HG02884 (cell line): ENCODE measurements around the gene MAD1L1.

Experiments
- ATAC-seq: cut with Tn5 transposase; IDR thresholded peaks from one replicate; pipeline ENCODE4 v1.9.1; 2021; ENCODE audit warnings: mild to moderate bottlenecking, moderate library complexity; ENCODE audit not compliant: unreplicated experiment

The MAD1L1 gene

DNA sequence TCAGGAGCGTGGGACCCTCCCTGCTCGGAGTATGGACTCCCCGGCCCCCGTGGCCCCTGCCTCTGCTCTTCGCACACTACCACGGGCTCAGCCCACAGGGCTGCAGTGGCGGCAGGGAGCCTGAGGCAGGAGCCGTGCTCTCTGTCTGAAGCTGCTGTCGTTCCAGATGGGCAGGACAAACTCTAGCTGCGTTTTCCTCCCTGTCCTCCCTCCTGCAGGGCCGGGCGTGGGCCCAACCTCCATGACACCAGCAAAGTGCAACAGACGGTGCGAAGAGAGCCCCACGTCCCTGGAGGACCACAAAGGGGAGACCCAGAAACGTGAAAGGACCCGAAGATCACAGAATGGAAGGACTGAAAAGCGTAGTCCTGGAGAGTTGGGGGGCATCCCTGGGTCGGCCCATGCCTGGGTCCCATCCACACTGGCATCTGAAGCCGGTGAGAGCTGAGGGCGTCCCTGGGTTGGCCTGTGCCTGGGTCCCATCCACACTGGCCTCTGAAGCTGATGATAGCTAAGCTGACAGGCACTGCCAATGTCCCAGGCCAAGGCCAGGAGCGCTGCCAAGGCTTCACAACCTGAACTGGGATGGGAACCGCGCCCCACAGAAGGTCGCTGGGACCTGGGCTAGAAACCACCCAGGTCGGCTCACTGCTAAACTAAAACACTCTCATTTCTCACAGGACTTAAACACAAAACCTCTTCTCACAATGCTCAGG lies 267.0 kb downstream of the MAD1L1 start:
- no peak for ATAC-seq

DNA sequence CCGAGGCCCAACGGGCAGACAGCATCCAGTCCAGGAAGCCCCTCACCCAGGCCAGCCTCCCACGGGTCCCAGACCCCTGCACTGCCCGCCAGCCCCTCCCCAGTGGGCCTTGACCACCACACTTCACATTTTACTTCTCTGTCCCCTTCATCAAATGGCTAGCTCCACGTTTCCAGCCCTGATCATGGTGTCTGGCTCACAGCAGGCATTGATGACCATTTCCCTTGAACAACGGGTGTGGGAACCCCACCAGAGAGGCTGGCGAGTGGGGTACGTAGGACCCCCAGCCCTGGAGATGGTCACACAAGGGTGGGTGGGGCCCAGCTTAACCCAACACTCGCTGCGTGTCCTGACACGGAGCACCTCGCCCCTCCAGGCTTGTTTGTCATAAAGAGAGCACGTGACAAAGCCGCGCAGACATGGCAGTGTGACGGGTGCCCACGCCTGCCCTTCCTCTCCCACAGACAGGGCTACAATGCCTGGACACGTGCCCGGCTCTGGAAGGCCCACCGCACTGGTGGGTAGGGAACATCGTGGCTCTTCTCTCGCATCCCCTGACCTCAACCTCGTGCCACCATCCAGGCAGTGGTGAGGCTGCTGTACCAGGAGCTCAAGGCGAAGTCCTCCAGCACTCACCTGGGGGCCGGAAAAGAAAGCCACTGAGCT lies 267.7 kb downstream of the MAD1L1 start:
- no peak for ATAC-seq

DNA sequence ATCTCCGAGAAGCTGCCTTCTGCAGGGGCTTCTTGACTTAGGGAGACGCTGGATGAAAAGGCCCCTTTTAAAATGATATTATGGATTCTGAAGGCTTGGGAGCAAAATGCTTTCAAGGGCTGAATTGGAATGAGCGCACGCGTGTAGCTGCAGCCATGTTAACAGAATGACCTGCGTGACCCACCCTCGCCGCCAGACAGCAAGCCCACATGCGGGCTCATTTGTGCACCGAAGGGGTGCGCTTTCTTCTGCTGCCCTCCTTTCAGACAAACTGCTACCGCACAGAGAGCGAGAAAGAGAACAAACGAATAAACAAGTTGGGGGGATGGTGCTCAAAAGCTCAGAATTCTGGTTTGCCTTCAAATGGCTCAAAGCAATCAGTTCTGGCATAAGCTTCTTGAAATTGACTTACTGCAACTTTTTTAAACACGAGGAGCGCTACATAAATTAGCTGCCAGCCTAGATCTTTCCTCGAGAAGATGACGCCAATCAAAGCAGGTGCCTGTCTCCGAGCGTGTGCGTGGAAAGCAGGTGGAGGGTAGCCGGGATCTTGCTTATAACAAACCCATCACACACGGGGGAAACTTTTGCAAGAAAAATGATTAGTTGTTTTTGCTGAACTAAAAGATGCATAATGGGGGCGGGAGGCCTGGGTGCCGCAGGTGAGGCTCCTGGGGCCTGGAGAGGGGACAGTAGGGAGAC lies 268.4 kb downstream of the MAD1L1 start:
- no peak for ATAC-seq

DNA sequence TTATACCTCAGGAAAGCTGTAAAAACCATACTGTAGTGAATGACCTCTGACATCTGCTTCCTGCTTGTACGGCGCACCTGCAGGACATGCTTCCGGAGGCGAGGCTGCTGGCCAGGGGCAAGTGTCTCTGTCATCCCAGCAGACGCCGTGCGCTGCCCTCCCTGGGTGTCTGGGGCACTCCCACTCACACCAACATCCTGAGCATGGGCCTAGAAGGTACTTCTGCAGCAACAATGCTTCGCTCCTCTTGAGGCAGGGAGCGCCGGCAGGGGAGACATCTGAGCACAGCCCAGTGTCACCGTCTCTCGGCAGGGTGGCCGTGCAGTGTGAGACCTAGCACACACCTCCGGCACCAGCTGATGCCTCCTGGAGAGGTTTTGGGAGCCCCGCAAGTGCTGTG lies 269.2 kb downstream of the MAD1L1 start:
- no peak for ATAC-seq

DNA sequence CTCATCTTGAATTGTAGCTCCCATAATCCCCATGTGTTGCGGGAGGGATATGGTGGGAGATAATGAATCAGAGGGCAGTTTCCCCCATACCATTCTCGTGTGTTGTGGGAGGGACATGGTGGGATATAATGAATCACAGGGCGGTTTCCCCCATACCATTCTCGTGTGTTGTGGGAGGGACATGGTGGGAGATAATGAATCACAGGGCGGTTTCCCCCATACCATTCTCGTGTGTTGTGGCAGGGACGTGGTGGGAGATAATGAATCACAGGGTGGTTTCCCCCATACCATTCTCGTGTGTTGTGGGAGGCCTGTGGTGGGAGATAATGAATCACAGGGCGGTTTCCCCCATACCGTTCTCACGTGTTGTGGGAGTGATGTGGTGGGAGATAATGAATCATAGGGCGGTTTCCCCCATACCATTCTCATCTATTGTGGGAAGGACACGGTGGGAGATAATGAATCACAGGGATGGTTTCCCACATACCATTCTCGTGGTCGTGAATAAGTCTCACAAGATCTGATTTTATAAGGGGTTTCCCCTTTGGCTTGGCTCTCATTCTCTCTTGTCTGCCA lies 271.0 kb downstream of the MAD1L1 start:
- no peak for ATAC-seq

DNA sequence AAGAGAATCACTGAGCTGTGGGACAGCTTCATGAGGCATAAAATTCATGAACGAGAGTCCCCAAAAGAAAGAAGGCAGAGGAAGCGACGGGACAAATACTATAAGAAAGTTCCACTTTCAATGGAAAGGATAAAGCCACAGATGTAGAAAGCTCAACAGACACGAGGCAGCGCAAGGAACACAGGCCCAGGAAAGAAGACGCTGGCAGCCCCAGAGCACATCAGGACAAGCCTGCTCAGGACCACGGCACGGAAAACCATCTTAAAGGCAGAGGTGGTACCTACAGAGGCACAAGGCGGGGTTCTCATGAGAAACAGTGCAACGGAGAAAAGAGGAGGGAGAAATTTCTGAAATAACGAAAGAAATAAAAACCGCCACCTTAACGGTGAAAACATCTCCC lies 273.4 kb downstream of the MAD1L1 start:
- no peak for ATAC-seq

DNA sequence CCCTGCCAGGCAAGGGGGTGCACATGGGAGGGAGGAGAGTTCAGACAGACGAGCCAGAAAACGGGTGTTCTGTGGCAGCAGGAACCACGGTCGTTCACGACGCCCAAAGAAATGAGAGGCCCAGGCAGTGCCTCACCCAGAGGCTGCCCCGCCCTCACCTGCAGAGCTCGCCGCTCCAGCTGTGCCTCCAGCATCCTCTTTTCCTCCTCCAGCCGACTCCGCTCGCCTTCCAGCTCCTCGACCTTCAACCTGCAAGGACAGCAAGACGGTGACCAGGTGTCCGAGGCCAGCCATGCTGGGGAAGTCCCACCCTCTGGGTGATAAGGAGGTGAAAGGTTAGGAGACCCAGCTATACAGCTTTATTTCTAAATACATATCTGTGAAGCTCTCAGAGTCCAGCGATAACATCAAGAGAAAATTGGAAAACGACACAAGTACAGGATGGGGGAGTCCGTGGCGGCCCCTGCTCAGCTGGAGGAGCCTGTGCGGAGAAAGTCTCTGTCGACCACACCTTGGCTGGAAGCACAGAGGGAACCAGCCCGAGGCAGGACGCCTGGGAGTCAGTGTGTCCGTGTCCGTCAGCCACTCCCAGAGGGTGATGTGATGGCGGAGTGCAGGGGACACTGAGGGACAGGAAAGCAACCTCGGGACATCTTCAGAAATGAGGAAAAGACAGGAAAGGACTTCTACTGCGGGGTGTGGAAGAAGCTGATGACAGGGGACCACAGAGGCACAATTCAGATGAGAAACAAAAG lies 275.1 kb downstream of the MAD1L1 start:
- ATAC-seq: no peak

DNA sequence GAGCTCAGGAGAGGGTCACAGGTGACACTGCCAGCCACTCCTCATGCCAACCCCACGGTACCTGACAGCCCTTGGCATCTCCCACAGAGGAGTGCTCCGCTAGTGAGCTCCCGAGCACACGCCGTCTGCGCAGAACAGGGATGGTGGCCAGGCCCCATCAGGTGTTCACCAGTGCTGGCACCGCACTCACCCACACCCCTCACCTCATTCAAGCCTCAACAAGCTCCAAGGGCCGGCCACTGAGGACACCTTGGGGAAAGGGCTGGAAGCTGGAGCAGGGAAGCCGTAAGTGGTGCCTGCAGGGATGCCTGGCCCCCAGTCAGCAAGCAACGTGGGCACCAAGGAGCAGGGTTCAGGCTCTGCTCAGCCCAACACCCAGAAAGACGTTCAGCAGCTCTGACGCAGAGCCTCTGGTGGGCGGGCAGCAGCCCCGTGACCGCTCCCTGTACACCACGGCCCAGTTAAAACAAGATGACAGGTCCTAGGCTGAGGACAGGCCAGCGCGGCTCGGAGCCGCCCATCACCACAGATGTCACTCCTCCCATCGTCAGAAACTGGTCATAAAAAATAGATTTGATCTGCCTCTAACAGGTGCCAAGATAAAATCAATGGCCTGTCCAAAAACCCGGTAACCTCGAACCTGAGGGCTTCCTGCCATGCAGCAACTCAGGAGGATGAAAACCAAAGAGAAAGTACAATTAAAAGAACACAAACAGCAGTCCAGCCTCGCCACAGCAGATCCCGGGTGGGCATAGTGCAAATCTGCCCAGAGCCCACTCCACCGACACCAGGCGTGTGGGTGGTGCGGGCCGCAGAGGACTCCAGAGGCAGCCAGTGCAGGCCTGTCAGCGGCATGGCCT lies 275.9 kb downstream of the MAD1L1 start:
- ATAC-seq: no peak

DNA sequence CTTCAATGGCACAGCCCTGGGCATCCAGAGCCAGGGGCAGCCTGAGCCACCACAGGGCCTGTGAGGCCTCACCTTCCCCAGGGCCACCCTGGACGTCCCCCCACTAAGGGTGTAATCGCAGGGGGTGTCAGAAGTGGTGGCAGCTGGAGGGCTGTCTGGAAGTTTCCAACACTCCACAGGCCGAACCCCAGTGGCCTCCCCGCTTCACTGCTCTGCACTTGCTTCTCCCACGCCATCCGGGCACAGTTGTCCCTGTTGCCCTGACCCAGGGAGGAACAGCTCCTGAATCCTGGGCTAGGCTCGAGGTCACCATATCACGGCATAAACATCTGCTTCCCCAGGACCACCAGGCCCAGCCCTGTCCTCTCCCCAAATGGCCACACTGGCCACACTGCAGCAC lies 276.6 kb downstream of the MAD1L1 start:
- ATAC-seq: no peak

DNA sequence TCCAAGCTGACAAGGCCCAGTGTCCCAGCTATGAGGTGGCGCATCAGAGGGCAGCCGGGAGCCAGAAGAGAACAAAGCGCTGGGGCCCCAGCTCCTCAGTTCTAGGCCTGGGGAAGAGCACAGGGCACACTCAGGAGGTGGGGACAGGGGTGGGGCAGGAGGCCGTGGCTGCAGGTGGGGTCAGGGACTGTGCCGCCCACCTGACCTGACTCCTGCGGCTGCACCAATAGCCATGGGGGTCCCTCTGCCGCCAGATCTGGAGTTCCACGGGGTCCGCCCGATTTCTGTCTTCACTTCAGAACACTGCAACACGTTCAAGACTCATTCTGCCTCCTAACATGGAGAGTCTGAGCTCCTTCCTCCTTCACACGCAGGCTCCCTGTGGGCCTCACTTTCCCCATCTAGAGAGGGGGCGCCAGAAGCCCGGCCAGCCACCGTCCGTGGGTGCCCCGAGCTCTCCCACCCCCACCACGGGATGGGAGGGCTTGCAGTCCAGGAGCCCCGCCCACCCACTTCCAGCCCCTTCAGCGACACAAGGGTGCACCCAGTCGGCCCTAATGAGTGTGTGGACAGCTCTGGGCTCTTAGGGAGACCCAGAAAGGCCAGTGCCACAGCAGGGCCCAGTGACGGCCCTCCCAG lies 278.3 kb downstream of the MAD1L1 start:
- ATAC-seq: no peak

DNA sequence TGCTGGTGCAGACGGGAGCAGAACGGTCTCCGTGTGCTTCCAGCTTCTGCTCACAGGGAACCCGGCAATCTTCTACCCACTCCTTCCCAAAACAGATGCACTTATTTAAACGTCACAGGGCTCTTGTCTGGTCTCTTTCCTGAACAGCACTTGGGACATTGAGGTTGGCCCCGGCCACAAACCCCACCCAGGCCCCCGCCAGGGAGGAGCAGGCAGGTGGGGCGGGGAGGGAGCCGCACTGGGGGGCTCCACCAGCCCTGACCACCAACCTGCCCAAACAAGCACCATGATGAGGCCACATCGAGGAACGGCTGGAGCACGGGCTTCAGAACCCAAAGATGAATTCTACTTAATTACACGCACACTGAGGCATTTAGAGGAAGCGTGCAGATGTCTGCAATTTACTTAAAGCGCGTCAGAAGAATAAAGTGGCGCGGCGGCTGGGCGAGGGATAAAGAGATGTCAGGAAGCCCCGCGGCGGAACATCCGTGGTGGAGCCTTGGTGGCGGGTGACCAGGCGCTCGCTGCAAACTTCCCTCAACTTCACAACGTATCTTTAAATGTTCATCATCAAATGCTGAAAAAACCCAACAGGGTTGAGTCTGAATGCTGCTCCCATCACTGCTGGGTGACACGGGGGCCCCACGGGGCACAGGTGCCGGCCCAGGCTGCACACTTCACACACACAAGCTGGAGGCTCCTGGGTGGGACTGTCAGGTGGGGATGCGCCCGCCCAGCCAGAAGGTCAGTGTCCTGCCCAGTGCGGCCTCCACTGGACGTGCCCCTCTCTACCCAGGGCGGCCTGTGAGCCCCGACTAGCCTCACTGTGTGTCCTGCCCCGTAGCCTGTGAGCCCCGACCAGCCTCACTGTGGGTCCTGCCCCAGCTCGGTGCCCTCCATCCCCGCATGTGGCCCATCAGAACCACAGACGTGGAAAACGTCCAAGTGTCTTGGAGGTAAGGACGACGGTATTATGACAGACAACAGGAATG lies 279.2 kb downstream of the MAD1L1 start:
- no peak for ATAC-seq

DNA sequence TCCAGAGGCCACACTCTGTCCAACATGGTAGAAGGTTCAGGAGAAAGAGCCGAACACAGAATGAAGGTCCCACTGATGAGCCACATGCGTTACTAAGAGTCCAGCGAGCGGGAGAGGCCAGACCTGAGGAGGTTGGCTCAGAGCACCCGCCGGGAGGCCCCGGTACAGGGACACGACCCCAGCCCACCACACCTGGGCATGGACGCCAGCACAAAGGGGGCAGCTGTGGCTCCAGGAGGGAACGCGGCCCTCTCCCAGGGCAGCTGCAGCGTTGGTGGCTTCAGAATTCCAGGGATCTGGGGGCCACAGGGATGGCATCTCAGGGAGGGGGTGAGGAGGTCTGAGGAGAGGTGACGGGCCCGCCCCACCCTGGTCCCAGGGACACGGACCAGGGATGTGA lies 280.0 kb downstream of the MAD1L1 start:
- no peak for ATAC-seq

DNA sequence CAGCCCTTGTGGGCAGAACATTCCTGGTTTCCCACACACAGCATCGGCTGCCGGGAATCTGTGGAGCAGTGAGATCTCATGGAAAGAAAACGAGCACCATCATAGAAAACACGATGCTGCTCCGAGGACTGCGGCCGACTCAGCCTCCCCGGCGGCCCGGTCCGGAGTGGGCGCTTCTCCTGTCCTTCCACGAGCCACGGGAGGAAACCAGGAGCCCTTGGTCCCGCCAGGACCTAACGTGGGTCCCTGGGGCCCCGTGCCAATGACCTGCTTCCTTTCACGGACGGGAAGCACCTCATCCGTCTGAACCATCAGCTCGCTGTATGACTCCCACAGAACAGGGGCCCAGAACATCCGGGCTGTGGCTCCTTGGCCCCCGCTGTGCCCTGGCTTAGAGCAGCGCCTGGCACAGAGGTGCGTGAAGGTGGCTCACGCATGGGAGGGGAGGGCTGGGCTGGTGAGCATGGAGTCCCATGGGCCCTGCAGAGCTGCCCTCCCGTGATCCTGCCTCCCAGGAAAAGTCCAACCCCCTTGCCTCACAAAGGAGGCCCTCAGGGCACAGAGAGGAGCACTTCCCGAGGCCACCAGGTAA lies 280.5 kb downstream of the MAD1L1 start:
- ATAC-seq: no peak

DNA sequence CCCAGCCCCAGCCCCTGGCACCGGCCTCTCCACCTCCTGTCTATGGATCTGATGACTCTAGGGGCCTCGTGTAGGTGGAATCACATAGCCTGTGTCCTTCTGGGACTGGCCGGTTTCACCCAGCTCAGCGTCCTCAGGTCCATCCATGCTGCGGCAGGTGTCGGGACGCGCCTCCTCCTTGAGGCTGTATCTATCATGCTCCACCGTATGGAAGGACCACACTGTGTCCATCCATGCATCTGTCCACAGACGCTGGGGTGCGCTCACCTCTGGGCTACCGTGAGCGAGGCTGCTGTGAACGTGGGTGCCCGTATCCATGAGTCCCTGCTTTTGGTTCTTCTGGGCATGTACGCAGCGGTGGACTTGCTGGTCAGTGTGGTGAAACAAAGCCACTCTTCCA lies 281.1 kb downstream of the MAD1L1 start:
- no peak for ATAC-seq

DNA sequence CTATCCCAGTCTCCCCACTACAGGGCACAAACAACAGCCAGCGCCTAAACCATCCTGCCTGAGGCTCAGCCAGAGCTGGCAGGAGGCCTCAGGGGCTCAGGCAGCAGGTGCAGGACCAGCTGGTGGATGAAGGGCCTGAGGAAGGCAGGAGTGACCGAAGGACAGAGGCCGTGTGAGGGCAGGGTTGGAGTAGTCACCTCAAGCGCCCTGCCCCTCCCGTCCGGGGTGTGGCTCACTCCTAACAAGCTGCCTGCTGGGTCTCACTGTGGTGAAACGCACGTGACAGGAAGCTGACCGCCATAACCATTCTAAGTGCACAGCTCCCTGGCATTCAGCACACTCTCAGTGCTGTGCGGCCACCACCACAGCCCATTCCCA lies 281.6 kb downstream of the MAD1L1 start:
- no peak for ATAC-seq

DNA sequence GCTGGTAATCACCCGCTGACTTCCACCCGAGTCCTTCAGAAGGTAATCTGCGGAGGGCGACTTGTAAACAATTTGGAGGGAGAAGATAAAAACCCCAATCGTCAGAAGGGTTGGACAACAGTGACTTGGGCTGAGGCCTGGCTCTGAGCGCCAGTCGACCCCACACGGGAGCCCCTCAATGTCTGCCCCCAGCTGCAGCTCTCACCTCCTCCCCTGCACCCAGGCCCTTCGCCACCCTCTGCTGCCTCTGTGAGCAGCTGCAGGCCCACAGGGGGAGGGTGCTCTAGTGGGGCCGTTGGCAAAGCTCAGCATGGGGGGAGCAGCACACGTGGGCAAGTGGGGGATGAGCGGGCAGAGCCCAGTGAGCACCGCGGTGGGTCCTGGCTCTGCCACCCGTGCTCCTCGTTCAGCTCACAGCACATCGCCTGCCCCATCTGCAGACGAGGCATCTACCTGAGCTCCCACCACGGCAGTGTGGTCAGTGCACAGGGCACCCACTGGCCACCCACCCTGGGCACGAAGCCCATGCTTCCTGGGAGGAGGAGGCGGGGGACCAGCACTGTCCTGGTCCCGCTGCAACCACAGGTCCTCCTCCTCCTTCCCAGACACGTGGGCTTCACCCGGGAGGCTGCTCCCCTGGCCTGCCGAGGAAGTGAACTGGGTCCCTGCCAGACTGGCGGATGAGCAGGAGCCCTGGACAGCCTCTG lies 282.1 kb downstream of the MAD1L1 start:
- ATAC-seq: no peak

DNA sequence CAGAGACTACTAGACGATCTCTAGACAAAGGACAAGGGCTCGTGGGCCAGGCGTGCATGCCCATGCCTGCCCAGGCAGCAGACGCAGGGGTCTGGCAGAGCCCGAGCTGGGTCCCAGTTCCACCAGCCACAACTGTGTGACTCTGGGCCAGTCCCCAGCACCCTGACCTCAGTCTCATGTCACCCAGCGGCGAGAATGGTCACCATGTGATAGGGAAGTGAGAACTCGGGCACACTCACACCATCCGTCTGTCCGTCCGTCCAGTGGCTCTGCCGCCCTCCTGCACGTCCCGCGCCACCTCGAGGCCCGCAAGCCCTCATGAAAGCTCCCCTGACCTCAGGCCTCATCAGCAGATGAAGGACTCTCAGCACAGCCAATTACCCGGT lies 282.7 kb downstream of the MAD1L1 start:
- no peak for ATAC-seq

DNA sequence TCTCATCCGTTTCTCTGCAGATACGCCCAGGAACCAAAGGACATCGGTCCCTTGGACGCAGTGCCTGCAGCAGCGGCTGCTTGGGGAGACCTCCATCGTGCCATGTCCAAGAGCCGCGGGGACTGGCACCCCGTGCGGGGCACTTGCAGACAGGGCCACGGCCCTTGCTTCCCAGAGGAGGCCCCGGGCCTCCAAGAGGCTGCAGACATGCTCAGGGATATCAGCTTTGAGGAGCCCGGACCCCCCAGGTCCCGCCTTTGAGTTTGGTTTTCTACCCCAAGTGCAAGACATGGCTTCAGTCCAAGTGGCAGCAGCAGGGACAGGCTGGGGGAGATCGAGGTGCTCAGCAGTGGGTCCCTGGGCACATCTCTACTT lies 283.1 kb downstream of the MAD1L1 start:
- no peak for ATAC-seq
